SH-SY5Y (cell line): ENCODE measurements around the gene AOPEP.

ENCODE experiments used
- GATA2 ChIP-seq: IDR thresholded peaks from 2 replicates; pipeline ENCODE4 v1.6.1; 2011; ENCODE audit warnings: mild to moderate bottlenecking, low read depth, low read length
- GATA3 ChIP-seq: IDR thresholded peaks from 2 replicates; pipeline ENCODE4 v1.6.1; 2011; ENCODE audit warnings: low read depth, mild to moderate bottlenecking, low read length, moderate library complexity

DNA sequence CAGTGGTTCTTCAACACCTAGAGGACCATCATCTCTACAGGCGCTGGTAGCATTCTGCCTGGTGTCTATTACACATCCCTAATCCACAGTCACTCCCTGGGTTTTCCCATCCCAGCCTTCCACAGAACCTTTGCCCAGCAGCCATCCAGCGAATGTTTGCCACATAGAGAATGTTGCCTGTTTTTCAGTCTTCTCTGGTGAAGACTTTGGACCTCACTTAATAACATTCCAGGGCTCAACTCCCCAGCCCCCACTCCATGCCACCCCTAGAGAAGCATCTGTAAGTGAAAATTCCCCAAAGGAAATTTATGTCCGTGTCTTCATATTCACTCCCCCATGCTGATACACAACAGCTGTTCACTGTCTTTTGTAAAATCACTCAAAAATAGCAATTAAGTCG, 249.6 kb downstream of the AOPEP start:
- TF ChIP-seq GATA2: no peak
- TF ChIP-seq GATA3: no peak
